Testis (tissue), 2 donors: Measurements from ENCODE around the gene SMPD2.

Experiments used
- POLR2A ChIP-seq: fragments of 450-650 bp; IDR thresholded peaks from one replicate; pipeline ENCODE4 v1.6.1; 2017; ENCODE audit warnings: antibody characterized with exemption, mild to moderate bottlenecking, moderate library complexity
- TF ChIP-seq, protein P1 (sequence below), 3 experiments: fragments of 450-650 bp in 2 of 3; fragments of 200-600 bp in 1 of 3; sonication (generic) in 1 of 3; IDR thresholded peaks; one replicate each; pipeline ENCODE4 v1.5.1; 2016 to 2019; ENCODE audit warnings: antibody characterized with exemption in 3 of 3, mild to moderate bottlenecking in 2 of 3, moderate library complexity in 1 of 3

DNA sequence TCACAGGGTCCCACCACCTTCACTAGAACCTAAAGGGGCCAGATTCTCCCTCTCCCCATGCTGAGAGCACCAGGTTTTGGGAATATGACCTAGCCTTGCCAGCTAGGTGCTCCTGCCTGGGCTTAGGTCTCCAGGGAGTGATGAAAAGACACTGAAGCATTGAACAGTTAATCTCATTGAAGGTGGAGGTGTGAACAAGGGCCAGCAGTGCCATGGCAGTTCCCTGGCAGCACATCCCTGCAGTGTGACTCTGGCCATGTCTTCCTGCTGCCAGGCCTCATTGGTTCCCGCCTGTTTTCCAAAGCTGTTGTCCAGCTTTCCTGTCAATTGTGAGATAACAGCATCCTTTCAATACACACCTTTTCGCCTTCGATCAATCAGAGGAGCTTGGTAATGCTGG is 11.0 kb upstream of the SMPD2 start:
- TF ChIP-seq, protein P1, sequence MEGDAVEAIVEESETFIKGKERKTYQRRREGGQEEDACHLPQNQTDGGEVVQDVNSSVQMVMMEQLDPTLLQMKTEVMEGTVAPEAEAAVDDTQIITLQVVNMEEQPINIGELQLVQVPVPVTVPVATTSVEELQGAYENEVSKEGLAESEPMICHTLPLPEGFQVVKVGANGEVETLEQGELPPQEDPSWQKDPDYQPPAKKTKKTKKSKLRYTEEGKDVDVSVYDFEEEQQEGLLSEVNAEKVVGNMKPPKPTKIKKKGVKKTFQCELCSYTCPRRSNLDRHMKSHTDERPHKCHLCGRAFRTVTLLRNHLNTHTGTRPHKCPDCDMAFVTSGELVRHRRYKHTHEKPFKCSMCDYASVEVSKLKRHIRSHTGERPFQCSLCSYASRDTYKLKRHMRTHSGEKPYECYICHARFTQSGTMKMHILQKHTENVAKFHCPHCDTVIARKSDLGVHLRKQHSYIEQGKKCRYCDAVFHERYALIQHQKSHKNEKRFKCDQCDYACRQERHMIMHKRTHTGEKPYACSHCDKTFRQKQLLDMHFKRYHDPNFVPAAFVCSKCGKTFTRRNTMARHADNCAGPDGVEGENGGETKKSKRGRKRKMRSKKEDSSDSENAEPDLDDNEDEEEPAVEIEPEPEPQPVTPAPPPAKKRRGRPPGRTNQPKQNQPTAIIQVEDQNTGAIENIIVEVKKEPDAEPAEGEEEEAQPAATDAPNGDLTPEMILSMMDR (IDR thresholded peaks at IDR 0.05): no peak
- no peak for TF ChIP-seq POLR2A
